Effector CD4-positive, alpha-beta T cell (primary cell): ENCODE data around the gene TBC1D3D. TPM values are rescaled to one million over a fixed set of nuclear protein-coding genes. Genes with fewer than 3 reads are reported as not detected.
"Not testable (repeated sequence)": the region's sequence is repeated elsewhere in the genome, so short reads cannot be mapped to it uniquely, and the experiment has no call there.

ENCODE experiments used
- DNase-seq: peaks from one replicate; pipeline ENCODE4 v3.0.0-alpha.2; 2020
- total RNA-seq: gene quantifications from one replicate; lab custom pipeline; 2026; lab: John Stamatoyannopoulos, UW

TBC1D3D gene
- total RNA-seq = not detected

- not testable (repeated sequence) for DNase-seq
Measured at GRCh38 chr17:38003676-38004075, at the start of gene TBC1D3D. TBC1D3D (plus strand) TSS chr17:38003976; CDS start chr17:38005561, 1,585 bp downstream.

DNA sequence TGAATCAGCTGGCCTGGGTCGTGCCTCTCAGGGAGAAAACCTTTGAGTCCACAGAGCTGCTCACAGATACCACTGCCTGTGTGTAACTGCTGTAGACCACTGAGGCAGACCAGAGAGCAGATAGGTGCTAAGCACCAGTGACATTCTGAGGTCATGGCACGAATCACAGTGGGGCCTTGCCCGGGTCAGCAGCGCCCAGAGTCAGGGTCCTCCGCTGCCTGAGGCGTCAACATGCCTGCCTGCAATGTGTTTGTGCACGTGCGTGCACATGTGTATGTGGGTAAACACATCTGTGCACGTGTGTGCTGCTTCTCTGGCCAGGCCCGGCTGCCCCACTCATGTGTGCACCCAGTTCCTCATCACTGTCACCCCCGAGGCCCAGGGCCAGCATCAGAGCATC, 14.8 kb upstream of the TBC1D3D start, which contains the start of gene TBC1D3L:
Gene TBC1D3L, minus strand, starts transcription at position 101 of the 400 bp plus-strand sequence. CDS start 1,540 bp downstream, outside the sequence.
- not testable (repeated sequence) for DNase-seq
